GM12864 (cell line): ENCODE results near the gene AXIN2.
"Not testable (repeated sequence)": the region's sequence is repeated elsewhere in the genome, so short reads cannot be mapped to it uniquely, and the experiment has no call there.

ENCODE experiments used
- DNase-seq: peaks from one replicate; pipeline ENCODE4 v3.0.0-alpha.2; 2011; ENCODE audit warnings: low read depth
- H3K4me3 ChIP-seq: 2 replicates; pipeline ENCODE4 v1.5.1; 2011; ENCODE audit warnings: mild to moderate bottlenecking, low read depth, low read length, control low read depth
- CTCF ChIP-seq: IDR thresholded peaks from 2 replicates; pipeline ENCODE4 v1.5.1; 2011; ENCODE audit warnings: low read depth, mild to moderate bottlenecking, moderate library complexity, low read length, control low read depth, inconsistent platforms; ENCODE audit errors: missing control alignments

AXIN2 gene

GRCh38 chr17:65487161-65487560 is 74.3 kb downstream of the AXIN2 start:
- H3K4me3 ChIP-seq = no peak overlapping the region
- no peak for DNase-seq
- TF ChIP-seq CTCF = no peak

- TF ChIP-seq CTCF = no peak
- no peak overlapping the region for H3K4me3 ChIP-seq
- no peak for DNase-seq
Observed at GRCh38 chr17:65485388-65486299, 75.8 kb downstream of the AXIN2 start.

- DNase-seq, H3K4me3 ChIP-seq: not testable (repeated sequence)
Observed at GRCh38 chr17:65484405-65484804, 77.0 kb downstream of the AXIN2 start.

- TF ChIP-seq CTCF = no peak
- DNase-seq = no peak
- H3K4me3 ChIP-seq = no peak overlapping the region
Observed at GRCh38 chr17:65483438-65483837, 78.0 kb downstream of the AXIN2 start.

- no peak overlapping the region for H3K4me3 ChIP-seq
- no peak for TF ChIP-seq CTCF
- no peak for DNase-seq
Observed at GRCh38 chr17:65482201-65482600, 79.2 kb downstream of the AXIN2 start.

GRCh38 chr17:65479282-65479681 is 82.2 kb downstream of the AXIN2 start:
- TF ChIP-seq CTCF = no peak
- DNase-seq = no peak
- H3K4me3 ChIP-seq = no peak overlapping the region
